Sigmoid colon (tissue), 4 donors: ENCODE measurements around the gene ARHGAP15.

Experiments
- CTCF ChIP-seq, 4 experiments: fragments of 450-650 bp in 3 of 4; fragments of 200-600 bp in 1 of 4; IDR thresholded peaks; one replicate each; pipeline ENCODE4 v1.5.1; 2016 to 2019; ENCODE audit warnings: antibody characterized with exemption in 4 of 4, mild to moderate bottlenecking in 3 of 4, moderate library complexity in 2 of 4
- POLR2A ChIP-seq, 2 donors: fragments of 450-650 bp; IDR thresholded peaks; one replicate each; pipeline ENCODE4 v1.6.1; 2016; ENCODE audit warnings: antibody characterized with exemption in 2 of 2, mild to moderate bottlenecking in 2 of 2, moderate library complexity in 2 of 2
- POLR2AphosphoS5 ChIP-seq, 4 donors: sonication (generic); formaldehyde crosslinking; IDR thresholded peaks; one replicate each; pipeline ENCODE4 v1.6.1; 2017; ENCODE audit warnings: antibody characterized with exemption in 4 of 4

DNA sequence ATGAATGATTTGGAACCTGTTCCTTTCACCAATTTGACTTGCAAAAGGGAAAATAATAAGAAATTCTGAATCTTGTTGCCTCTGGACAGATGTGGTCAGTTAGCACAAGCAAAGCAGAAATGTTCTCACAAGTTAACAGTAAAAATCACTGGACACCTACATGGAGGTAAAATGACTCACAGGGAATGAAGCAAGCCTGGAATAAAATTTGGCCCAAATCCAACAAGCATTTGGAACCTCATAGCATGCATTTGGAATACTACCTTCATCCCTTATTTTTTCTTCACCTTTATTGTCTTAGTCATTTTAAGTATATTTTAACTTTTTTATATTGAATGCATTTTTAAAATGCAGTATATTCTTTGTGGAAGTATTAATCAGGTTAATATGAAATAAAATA lies 602.9 kb downstream of the ARHGAP15 start:
- no peak for TF ChIP-seq POLR2A (IDR thresholded peaks at IDR 0.05)
- TF ChIP-seq CTCF (IDR thresholded peaks at IDR 0.05), result no peak
- TF ChIP-seq POLR2AphosphoS5 (IDR thresholded peaks at IDR 0.05), result no peak
